ENCODE data around the gene SSNA1. TPM values are rescaled to one million over a fixed set of nuclear protein-coding genes. Genes with fewer than 3 reads are reported as not detected.

Gene SSNA1
- total and polyA plus RNA-seq, 2 experiments from 2014 or later: 82.2 to 128 TPM

- H3K4me3 ChIP-seq: no peak overlapping the region
Measured at GRCh38 chr9:137235424-137236237, 47.2 kb downstream of the SSNA1 start.

DNA sequence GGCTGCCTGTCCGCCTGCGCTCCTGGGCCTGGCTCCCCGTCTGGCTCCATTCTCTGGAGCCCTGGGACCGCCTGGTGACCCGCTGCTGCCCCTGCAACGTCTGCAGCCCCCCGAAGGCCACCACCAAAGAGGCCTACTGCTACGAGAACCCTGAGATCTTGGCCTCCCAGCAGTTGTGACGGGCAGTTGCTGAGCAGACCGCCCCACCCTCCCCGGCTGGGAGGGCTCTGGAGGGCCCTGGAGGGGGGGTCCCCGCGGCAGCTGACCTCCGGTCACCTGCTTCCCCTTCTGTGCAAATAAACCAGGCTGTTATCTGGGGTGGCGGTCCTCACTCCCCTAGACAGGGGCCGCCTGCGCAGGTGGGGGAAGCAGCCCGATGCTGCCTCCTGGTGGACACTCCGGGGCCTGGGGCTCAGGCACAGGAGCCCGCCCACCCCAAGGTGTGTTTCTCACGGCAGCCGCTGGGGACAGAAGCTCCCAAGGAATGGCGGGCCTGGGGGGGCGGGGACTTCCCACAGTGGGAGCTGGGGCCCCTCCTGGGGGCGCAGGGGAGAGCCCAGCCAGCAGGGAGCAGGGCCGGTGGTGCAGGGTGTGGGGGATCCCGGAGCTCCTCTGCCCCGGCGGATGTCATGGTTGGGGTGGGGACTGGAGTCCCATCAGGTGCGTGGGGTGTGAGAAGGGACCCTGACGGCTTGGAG, 47.9 kb downstream of the SSNA1 start:
- no peaks in the 10 kb centered on the region for H4K20me1 ChIP-seq (ENCODE audit: insufficient read depth, poor library complexity, severe bottlenecking)
- no peak overlapping the region for H3K4me3 ChIP-seq
- H3K9me3 ChIP-seq (ENCODE audit: low read depth): no peaks in the 10 kb centered on the region
- H3K36me3 ChIP-seq (replicated peaks; ENCODE audit: insufficient read depth, low read depth): no peaks in the 10 kb centered on the region
- no peaks in the 10 kb centered on the region for H3K9me2 ChIP-seq (replicated peaks; ENCODE audit: insufficient read depth)
- WGBS (ENCODE audit: low lambda C conversion rate, missing lambda C conversion rate): 26% methylated on average over 23 of the region's 31 CpGs
- H3K27me3 ChIP-seq: no peaks in the 10 kb centered on the region
- H3K4me2 ChIP-seq: peak overlapping the region; percentile 82
- H3K4me1 ChIP-seq (ENCODE audit: insufficient read depth): peaks cover 26% of the 10 kb centered on the region
- peak; percentile 96 for DNase-seq (ENCODE audit: low spot score)
- H2AFZ ChIP-seq: no peak overlapping the region
- peaks cover 33% of the 10 kb centered on the region for H3K79me2 ChIP-seq
- TF ChIP-seq EZH2 (IDR thresholded peaks at IDR 0.05; ENCODE audit: borderline replicate concordance): no peak
- no peak for TF ChIP-seq EZH2phosphoT487 (IDR thresholded peaks at IDR 0.05; ENCODE audit: low read depth, severe bottlenecking, unreplicated experiment)
- TF ChIP-seq, protein P1, sequence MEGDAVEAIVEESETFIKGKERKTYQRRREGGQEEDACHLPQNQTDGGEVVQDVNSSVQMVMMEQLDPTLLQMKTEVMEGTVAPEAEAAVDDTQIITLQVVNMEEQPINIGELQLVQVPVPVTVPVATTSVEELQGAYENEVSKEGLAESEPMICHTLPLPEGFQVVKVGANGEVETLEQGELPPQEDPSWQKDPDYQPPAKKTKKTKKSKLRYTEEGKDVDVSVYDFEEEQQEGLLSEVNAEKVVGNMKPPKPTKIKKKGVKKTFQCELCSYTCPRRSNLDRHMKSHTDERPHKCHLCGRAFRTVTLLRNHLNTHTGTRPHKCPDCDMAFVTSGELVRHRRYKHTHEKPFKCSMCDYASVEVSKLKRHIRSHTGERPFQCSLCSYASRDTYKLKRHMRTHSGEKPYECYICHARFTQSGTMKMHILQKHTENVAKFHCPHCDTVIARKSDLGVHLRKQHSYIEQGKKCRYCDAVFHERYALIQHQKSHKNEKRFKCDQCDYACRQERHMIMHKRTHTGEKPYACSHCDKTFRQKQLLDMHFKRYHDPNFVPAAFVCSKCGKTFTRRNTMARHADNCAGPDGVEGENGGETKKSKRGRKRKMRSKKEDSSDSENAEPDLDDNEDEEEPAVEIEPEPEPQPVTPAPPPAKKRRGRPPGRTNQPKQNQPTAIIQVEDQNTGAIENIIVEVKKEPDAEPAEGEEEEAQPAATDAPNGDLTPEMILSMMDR (IDR thresholded peaks at IDR 0.05; ENCODE audit: poor library complexity): peak; percentile 100
- peak overlapping the region; percentile 57 for H3K27ac ChIP-seq

More at GRCh38 chr9:137235424-137236237, 47.2 kb downstream of the SSNA1 start:
- peaks cover 33% of the 10 kb centered on the region for H3K79me2 ChIP-seq
- no peaks in the 10 kb centered on the region for H4K20me1 ChIP-seq (ENCODE audit: insufficient read depth, poor library complexity, severe bottlenecking)
- peak overlapping the region; percentile 82 for H3K4me2 ChIP-seq
- H3K4me1 ChIP-seq (ENCODE audit: insufficient read depth): peaks cover 33% of the 10 kb centered on the region
- no peaks in the 10 kb centered on the region for H3K27me3 ChIP-seq
- H3K9me3 ChIP-seq (ENCODE audit: low read depth): no peaks in the 10 kb centered on the region
- WGBS (ENCODE audit: low lambda C conversion rate, missing lambda C conversion rate): 83% methylated on average over 29 of the region's 35 CpGs
- H3K9me2 ChIP-seq (replicated peaks; ENCODE audit: insufficient read depth): no peaks in the 10 kb centered on the region
- H3K36me3 ChIP-seq (replicated peaks; ENCODE audit: insufficient read depth, low read depth): no peaks in the 10 kb centered on the region
- no peak for DNase-seq (ENCODE audit: low spot score)
- no peak overlapping the region for H2AFZ ChIP-seq
- TF ChIP-seq EZH2 (IDR thresholded peaks at IDR 0.05; ENCODE audit: borderline replicate concordance): no peak
- TF ChIP-seq, protein P1 (IDR thresholded peaks at IDR 0.05; ENCODE audit: poor library complexity): peak; percentile 5
- H3K27ac ChIP-seq: peak overlapping the region; percentile 57

DNA sequence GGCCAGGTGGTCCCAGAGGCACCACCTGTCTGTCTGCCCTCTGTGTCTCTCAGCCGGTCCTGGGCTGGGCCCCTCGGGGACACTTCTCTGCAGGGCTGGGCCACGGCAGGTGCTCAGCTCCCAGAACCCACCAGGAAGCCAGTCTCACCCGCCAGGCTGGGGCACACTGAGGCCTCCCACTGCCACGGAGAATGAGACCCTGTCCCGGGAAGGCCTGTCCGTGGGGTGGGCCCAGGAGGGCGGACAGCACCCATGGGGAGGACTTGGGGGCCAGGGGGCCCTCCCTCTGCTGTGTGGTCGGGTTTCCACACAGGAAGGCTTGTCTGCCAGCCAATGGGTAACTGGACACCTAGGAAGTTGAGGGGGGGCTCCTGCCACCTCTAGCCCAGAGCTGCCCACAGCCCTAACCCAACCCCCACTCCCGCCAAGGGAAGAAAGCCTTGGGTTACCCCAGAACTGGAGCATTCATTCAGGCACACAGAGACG, 48.5 kb downstream of the SSNA1 start:
- DNase-seq (ENCODE audit: low spot score): no peak
- no peaks in the 10 kb centered on the region for H3K36me3 ChIP-seq (replicated peaks; ENCODE audit: insufficient read depth, low read depth)
- H3K27ac ChIP-seq: peak overlapping the region; percentile 50
- peaks cover 5% of the 10 kb centered on the region for H4K20me1 ChIP-seq (ENCODE audit: insufficient read depth, poor library complexity, severe bottlenecking)
- no peak overlapping the region for H3K4me3 ChIP-seq
- peaks cover 26% of the 10 kb centered on the region for H3K4me1 ChIP-seq (ENCODE audit: insufficient read depth)
- peak overlapping the region; percentile 82 for H3K4me2 ChIP-seq
- H3K79me2 ChIP-seq: peaks cover 37% of the 10 kb centered on the region
- no peaks in the 10 kb centered on the region for H3K27me3 ChIP-seq
- no peaks in the 10 kb centered on the region for H3K9me2 ChIP-seq (replicated peaks; ENCODE audit: insufficient read depth)
- TF ChIP-seq EZH2 (IDR thresholded peaks at IDR 0.05; ENCODE audit: borderline replicate concordance): no peak
- TF ChIP-seq EZH2phosphoT487 (IDR thresholded peaks at IDR 0.05; ENCODE audit: low read depth, severe bottlenecking, unreplicated experiment): no peak
- TF ChIP-seq, protein P1 (IDR thresholded peaks at IDR 0.05; ENCODE audit: poor library complexity): no peak
- 48% methylated on average over 11 of the region's 11 CpGs for WGBS (ENCODE audit: low lambda C conversion rate, missing lambda C conversion rate)
- H3K9me3 ChIP-seq (ENCODE audit: low read depth): no peaks in the 10 kb centered on the region
- no peak overlapping the region for H2AFZ ChIP-seq

Data from hepatocyte (in vitro differentiated cells).